Tongue (tissue), 2 donors: Measurements from ENCODE around the gene PTPN14. TPM values are rescaled to one million over a fixed set of nuclear protein-coding genes. Genes with fewer than 3 reads are reported as not detected.

Experiments used
- DNase-seq: peaks from one replicate; pipeline ENCODE4 v3.0.0-alpha.2; 2015
- total RNA-seq: library from RNA; depleted of rRNA; stranded (reverse); fragments of >200 nt; gene quantifications from one replicate; pipeline ENCODE4 v1.2.3, GENCODE V29; 2014

PTPN14 gene
- total RNA-seq, 1 donor from 2014 or later: 36.1 TPM

DNA sequence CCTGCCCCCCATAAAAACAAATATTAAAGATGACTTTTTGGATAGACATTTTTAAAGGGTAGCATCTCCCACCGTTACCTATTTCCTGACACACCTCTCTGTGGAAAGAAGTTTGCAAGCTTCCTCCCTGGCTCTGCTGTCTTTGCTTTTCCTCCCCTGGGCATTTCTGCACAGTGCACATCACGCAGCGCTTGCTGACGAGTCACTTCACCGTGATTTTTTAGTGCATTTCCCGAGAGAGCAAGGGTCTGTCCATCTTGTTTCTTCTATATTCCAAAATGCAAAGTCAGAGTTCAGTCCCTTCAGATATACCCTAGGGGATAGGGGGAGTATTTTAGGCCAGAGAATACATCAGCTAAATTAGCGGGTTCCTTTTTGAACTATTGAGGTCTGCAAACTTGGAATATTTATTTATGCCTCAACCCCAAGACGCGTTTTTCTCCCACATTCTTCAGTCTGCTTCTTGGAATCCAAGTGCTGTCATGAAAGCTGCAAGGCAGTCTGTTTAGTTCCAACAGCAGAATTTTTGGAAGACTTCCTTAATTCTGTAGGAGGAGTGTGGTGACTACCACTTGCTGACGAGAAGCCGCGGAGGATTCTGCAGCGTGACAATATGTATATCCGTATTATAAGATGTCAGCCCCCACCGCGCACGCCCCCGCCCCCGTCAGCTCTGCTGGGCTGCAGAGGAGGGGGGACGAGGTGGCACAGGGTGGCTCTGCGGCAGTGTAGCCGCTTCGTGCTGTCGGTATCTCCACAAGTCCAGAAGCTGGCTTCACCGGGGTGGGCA is 248.1 kb downstream of the PTPN14 start:
- DNase-seq: no peak

DNA sequence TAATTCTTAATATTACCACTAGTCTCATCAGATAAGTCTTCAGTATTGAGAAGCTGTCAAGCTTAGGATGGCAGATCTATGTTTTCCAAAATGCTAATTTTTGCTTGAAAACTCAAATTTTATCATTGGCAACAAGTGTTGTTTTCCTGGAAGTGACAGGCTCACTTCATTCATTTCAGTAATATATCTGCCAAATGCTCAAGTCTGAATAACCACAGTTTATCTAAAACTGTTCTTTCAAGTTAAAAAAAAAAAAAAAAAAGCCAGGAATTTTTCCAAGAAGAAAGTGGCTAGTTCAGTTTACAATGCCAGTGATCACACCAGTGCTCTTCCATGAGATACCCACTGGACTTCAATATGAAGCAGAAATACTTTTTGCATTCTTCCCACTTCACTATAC is 249.9 kb downstream of the PTPN14 start:
- DNase-seq: no peak

GRCh38 chr1:214300149-214300780 is 251.1 kb downstream of the PTPN14 start:
- no peak for DNase-seq

Other genes with a start within 250 kb of the PTPN14 start
- 30.1 TPM for gene CENPF, start 51.6 kb upstream of the PTPN14 start, total RNA-seq